ENCODE results near the gene PCF11. TPM values are rescaled to one million over a fixed set of nuclear protein-coding genes. Genes with fewer than 3 reads are reported as not detected.

Gene PCF11
- polyA plus RNA-seq, 3 donors: 18.4 to 33.7 (median 32.5) TPM

DNA sequence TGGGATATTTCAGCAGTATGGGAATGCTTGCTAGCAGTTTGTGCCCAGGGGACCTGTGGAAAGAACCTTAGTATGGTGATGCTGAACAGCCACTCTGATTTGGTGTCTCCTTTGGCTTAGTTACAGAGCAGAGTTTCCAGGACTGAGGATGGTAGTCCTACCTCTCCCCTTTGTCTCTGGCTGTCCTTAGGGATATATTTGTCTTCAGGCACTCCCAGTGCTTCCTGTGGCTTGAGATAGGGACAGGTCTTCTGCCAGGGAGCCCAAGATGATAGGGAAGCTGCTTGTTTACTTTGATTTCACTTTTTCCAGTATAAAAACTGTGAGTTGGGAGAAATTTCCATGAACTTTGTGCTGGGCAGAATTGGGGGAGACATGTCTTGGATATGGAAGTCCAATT, 64.8 kb downstream of the PCF11 start:
- H3K27ac ChIP-seq (ENCODE audit: low read depth, low read length): no peak overlapping the region

DNA sequence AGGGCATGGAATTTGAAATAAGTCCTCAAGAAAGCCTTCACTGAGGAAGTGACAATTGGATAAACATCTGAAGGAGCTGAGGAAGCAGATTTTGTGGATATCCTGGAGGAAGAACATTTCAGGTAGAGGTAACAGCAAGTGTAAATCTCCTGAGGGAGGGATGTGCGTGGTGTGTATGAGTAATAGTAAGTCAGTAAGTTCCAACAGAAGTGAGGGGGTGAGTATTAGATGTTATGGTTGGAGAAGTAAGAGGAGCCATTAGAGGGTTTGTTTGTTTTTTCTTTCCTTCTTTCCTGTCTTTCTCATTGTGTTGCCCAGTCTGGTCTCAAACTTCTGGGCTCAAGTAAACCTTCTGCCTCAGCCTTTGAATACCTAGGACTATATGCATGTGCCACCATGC, 65.6 kb downstream of the PCF11 start:
- no peak overlapping the region for H3K27ac ChIP-seq (ENCODE audit: low read depth, low read length)
- 91 to 96% (median 94%) methylated on average over 1 of the region's 1 CpG for WGBS, 3 donors

GRCh38 chr11:83223457-83223856, 66.5 kb downstream of the PCF11 start:
- no peak overlapping the region for H3K27ac ChIP-seq (ENCODE audit: low read depth, low read length)
- WGBS, 3 donors: 93 to 98% (median 93%) methylated on average over 2 of the region's 2 CpGs

GRCh38 chr11:83235825-83236224, 78.9 kb downstream of the PCF11 start:
- WGBS, 3 donors: 36 to 71% (median 71%) methylated on average over 1 of the region's 1 CpG
- no peak overlapping the region for H3K27ac ChIP-seq (ENCODE audit: low read depth, low read length)

Other genes starting within 250 kb of the PCF11 start
- gene RAB30, start 85.2 kb upstream of the PCF11 start, polyA plus RNA-seq: 10 to 100 TPM in 1 of 3 donors, 1 to 10 TPM in 2; 2.1 to 13.1 (median 7.5) TPM
- gene ANKRD42, start 36.6 kb downstream of the PCF11 start, polyA plus RNA-seq: 1 to 10 TPM; 4.1 to 7.3 (median 4.9) TPM
- 10 to 100 TPM; 23.4 to 56.7 (median 27.8) TPM for gene CCDC90B, start 129.2 kb downstream of the PCF11 start, polyA plus RNA-seq

All from adipose tissue (tissue), 3 donors.